Esophagus muscularis mucosa (tissue), 4 donors: ENCODE data around the gene TTC9. TPM values are rescaled to one million over a fixed set of nuclear protein-coding genes. Genes with fewer than 3 reads are reported as not detected.
A peak's percentile ranks its signal among the peaks of the same experiment; 100 is the strongest.

Experiments used
- DNase-seq: peaks from one replicate; pipeline ENCODE4 v3.0.0-alpha.2; 2017; ENCODE audit errors: extremely low spot score
- H3K27ac ChIP-seq, 4 donors: fragments of 200-600 bp; sonication (generic); replicated peaks in 1 of 4; 1 replicate in 3 of 4; 2 replicates in 1 of 4; pipeline ENCODE4 v1.5.1; 2016 to 2019; ENCODE audit warnings: mild to moderate bottlenecking in 1 of 4
- H3K27me3 ChIP-seq, 4 donors: fragments of 200-600 bp; sonication (generic); one replicate each; pipeline versions ENCODE4 v1.5.1 to v1.6.0; 2016 to 2019
- H3K36me3 ChIP-seq, 4 donors: fragments of 200-600 bp; sonication (generic); one replicate each; pipeline ENCODE4 v1.5.1; 2016 to 2019
- H3K4me1 ChIP-seq, 4 donors: fragments of 200-600 bp; sonication (generic); one replicate each; pipeline ENCODE4 v1.5.1; 2016 to 2019
- H3K4me3 ChIP-seq, 4 donors: fragments of 200-600 bp; sonication (generic); 1 replicate in 2 of 4; 2 replicates in 2 of 4; pipeline ENCODE4 v1.5.1; 2016 to 2019; ENCODE audit warnings: mild to moderate bottlenecking in 4 of 4, moderate library complexity in 1 of 4
- H3K9me3 ChIP-seq, 4 donors: fragments of 200-600 bp; sonication (generic); 1 replicate in 3 of 4; 2 replicates in 1 of 4; pipeline ENCODE4 v1.5.1; 2016 to 2019
- EP300 ChIP-seq: sonication (generic); formaldehyde crosslinking; IDR thresholded peaks from one replicate; pipeline ENCODE4 v1.6.1; 2017; ENCODE audit warnings: antibody characterized with exemption
- POLR2A ChIP-seq: fragments of 450-650 bp; IDR thresholded peaks from one replicate; pipeline ENCODE4 v1.6.1; 2017; ENCODE audit warnings: antibody characterized with exemption, moderate library complexity, mild to moderate bottlenecking, low read depth
- POLR2AphosphoS5 ChIP-seq, 2 donors: sonication (generic); formaldehyde crosslinking; IDR thresholded peaks; one replicate each; pipeline ENCODE4 v1.6.1; 2017; ENCODE audit warnings: antibody characterized with exemption in 2 of 2
- WGBS: methylation state at CpG from one replicate; pipeline ENCODE4 v1.1.5; 2018; 5-methylcytosine and 5-hydroxymethylcytosine counted together
- intact Hi-C: fragments of 100-400 bp; cut with DNase I; formaldehyde crosslinking; loops from one replicate; pipeline ENCODE4 v1.15.1; 2023
- total RNA-seq, 4 donors: library from RNA; depleted of rRNA; stranded (reverse); fragments of >200 nt; gene quantifications; one replicate each; pipeline versions ENCODE4 v1.1.0 to v1.2.1, GENCODE V29; 2016
- TF ChIP-seq, protein P1 (sequence below), 3 experiments: fragments of 200-600 bp in 2 of 3; fragments of 450-650 bp in 1 of 3; sonication (generic) in 2 of 3; IDR thresholded peaks; one replicate each; pipeline ENCODE4 v1.5.1; 2017 to 2019; ENCODE audit warnings: antibody characterized with exemption in 3 of 3, mild to moderate bottlenecking in 2 of 3, moderate library complexity in 1 of 3

TTC9 gene
- total RNA-seq, 4 donors from 2014 or later = 0.99 to 3.4 (median 1.9) TPM

- peak overlapping the region in 1 of 4 donors; percentile 39 for H3K27ac ChIP-seq
- intact Hi-C loops = no loop called here
- H3K4me1 ChIP-seq = peaks cover 9 to 34% (median 24%) of the 10 kb centered on the region in 4 donors
- H3K36me3 ChIP-seq = no peaks in the 10 kb centered on the region
- DNase-seq = peak; percentile 87
- TF ChIP-seq, protein P1, sequence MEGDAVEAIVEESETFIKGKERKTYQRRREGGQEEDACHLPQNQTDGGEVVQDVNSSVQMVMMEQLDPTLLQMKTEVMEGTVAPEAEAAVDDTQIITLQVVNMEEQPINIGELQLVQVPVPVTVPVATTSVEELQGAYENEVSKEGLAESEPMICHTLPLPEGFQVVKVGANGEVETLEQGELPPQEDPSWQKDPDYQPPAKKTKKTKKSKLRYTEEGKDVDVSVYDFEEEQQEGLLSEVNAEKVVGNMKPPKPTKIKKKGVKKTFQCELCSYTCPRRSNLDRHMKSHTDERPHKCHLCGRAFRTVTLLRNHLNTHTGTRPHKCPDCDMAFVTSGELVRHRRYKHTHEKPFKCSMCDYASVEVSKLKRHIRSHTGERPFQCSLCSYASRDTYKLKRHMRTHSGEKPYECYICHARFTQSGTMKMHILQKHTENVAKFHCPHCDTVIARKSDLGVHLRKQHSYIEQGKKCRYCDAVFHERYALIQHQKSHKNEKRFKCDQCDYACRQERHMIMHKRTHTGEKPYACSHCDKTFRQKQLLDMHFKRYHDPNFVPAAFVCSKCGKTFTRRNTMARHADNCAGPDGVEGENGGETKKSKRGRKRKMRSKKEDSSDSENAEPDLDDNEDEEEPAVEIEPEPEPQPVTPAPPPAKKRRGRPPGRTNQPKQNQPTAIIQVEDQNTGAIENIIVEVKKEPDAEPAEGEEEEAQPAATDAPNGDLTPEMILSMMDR (IDR thresholded peaks at IDR 0.05) = no peak
- no peak for TF ChIP-seq EP300
- TF ChIP-seq POLR2A = no peak
- TF ChIP-seq POLR2AphosphoS5 (IDR thresholded peaks at IDR 0.05) = no peak
- 29% methylated on average over 11 of the region's 51 CpGs for WGBS
- H3K27me3 ChIP-seq = peaks cover 0 to 49% (median 2%) of the 10 kb centered on the region in 4 donors
- H3K9me3 ChIP-seq = no peaks in the 10 kb centered on the region
- peak overlapping the region; percentile 64 to 76 (median 72) for H3K4me3 ChIP-seq
Measured at GRCh38 chr14:70642303-70643235, 853 bp downstream of the TTC9 start.

DNA sequence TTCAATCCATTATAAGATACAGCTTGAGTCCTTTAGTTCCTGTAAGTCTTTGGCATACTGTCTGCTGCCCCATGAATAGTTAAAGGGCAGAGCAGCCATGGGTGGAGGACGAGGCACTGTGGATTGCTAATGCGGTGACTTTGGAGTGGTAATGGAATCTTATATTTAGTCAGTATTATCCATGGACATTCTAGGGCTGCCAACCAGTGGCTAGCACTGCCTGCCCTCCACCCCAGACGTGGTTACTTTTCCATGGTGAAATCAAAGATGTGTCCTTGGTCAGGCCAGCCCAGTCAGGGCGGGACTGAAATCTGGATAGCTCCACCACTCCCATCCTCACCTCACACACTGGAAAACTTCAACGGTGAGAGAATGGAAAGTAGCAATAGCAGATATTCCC is 2.3 kb downstream of the TTC9 start:
- Histone ChIP-seq H3K9me3 (no peaks in the 10 kb centered on the region), H3K36me3 (no peaks in the 10 kb centered on the region), H3K27me3 (peaks cover 0 to 42% (median 0%) of the 10 kb centered on the region in 4 donors), H3K4me1 (peaks cover 9 to 34% (median 24%) of the 10 kb centered on the region in 4 donors), H3K4me3 (no peak overlapping the region), H3K27ac (no peak overlapping the region)
- intact Hi-C loops = no loop called here
- DNase-seq = peak; percentile 31
- TF ChIP-seq, protein P1 (IDR thresholded peaks at IDR 0.05) = no peak
- TF ChIP-seq EP300 = no peak
- TF ChIP-seq POLR2AphosphoS5 (IDR thresholded peaks at IDR 0.05) = no peak
- no peak for TF ChIP-seq POLR2A
- WGBS = 84% methylated on average over 5 of the region's 5 CpGs

- TF ChIP-seq, protein P1 (IDR thresholded peaks at IDR 0.05) = no peak
- TF ChIP-seq POLR2A (no peak), EP300 (no peak), POLR2AphosphoS5 (IDR thresholded peaks at IDR 0.05) (no peak)
Measured at GRCh38 chr14:70645892-70646291, 4.2 kb downstream of the TTC9 start.

DNA sequence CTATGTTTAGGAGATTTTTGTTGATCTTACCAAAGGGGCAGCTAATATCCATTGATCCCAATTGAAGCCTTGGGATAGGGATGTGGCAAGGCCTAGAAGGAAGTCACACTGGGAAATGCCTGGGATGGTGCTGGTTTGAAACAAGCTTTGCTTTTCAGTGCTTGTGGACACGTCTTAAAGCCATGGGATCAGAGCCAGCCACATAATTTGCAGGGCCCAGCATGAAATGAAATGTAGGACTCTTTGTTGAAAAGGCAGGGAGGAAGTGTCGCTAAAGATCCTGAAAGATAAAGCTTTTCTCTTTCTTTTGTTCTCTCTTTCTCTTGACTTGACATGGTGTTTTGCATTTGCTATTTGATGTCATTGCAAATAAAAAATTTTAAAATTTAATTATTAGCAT is 5.0 kb downstream of the TTC9 start:
- H3K27me3 ChIP-seq = peaks cover 0 to 15% (median 0%) of the 10 kb centered on the region in 4 donors
- intact Hi-C loops = no loop called here
- peak; percentile 26 for DNase-seq
- TF ChIP-seq, protein P1 (IDR thresholded peaks at IDR 0.05) = no peak
- TF ChIP-seq POLR2AphosphoS5 (IDR thresholded peaks at IDR 0.05) (no peak), POLR2A (no peak), EP300 (no peak)
- no peaks in the 10 kb centered on the region for H3K9me3 ChIP-seq
- no peak overlapping the region for H3K4me3 ChIP-seq
- no peaks in the 10 kb centered on the region for H3K36me3 ChIP-seq
- 78% methylated on average over 2 of the region's 2 CpGs for WGBS
- H3K27ac ChIP-seq = no peak overlapping the region
- peaks cover 4 to 20% (median 15%) of the 10 kb centered on the region in 4 donors for H3K4me1 ChIP-seq

More at GRCh38 chr14:70645892-70646291, 4.2 kb downstream of the TTC9 start:
- H3K27ac ChIP-seq = no peak overlapping the region
- no peaks in the 10 kb centered on the region for H3K9me3 ChIP-seq
- peaks cover 0 to 23% (median 0%) of the 10 kb centered on the region in 4 donors for H3K27me3 ChIP-seq
- H3K4me1 ChIP-seq = peaks cover 7 to 28% (median 21%) of the 10 kb centered on the region in 4 donors
- intact Hi-C loops = no loop called here
- H3K4me3 ChIP-seq = no peak overlapping the region
- H3K36me3 ChIP-seq = no peaks in the 10 kb centered on the region
- 75% methylated on average over 5 of the region's 6 CpGs for WGBS
- peak; percentile 55 for DNase-seq
